ENCODE measurements around the gene TECTA.
"Not testable (repeated sequence)": the region's sequence is repeated elsewhere in the genome, so short reads cannot be mapped to it uniquely, and the experiment has no call there.

TECTA gene

DNA sequence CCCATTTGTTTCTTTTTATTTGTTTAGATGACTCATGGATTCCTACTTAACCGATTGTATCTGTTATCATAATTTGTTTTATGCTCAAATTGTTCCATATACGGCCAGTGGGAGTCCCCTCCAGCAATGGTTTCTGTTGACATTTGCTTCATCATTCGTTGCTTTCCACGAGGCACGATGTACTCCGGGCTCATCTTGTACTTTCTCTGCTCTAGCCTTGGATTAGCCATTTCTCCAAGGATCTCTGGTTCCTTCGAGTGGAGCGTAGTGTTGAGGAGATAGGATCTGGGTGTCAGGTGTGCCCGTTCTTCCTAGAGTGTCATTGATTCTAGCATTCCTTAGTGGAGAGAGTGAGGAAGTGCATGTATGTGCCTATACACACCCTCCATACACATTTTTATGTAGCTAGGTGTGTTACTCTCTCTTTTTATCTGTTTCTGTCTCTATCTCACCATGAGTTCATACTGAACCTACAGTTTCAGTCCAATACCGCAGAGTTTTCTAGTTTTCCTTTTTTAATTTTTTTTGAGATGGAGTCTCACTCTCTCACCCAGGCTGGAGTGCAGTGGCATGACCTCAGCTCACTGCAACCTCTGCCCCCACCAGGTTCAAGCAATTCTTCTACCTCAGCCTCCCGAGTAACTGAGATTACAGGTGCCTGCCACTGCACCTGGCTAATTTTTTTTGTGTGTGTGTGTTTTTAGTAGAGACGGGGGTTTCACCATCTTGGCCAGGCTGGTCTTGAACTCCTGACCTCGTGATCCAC is 31.4 kb downstream of the TECTA start:
- no peak for DNase-seq

DNA sequence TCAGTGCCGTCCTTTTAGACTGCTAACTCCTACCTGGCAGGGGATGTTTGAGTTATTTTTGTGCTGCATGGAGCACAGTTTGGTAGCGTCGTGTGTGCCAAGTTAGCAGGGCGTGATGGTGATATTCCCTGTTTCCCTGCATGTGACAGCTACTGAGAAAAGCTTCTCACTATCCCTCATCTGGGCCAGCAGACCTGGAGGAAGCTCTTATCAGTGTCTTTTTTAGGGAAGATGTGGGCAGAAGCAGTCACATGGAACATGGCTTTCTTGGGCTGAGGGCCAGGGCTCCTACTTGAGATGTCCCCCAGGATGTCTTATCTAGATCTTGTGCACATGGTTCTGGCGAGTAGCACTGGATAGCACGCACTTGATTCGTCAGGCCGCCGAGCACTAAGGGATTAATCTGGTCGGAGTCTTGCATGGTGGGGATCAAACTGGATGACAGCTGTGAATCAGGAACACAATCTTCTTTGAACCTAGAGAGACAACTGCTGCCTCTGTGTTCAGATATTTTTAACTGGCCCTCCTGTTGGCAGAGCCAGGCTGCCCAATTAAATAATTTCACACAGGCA is 33.8 kb downstream of the TECTA start:
- DNase-seq, result no peak

DNA sequence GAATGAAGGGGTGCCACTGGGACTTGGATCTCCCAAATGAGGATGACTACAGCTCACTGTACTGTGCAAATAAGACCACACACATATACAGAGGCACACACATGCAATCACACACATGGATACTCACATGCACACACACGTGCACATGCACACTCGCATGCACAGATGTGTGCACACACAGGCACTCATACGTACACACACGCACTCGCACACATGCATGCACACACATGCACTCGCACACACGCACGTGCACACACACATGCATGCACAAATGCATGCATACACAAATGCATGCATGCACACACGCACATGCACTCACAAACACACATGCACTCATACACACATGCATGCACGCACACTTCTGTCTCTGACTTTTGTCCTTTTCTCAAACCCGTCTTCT is 36.0 kb downstream of the TECTA start:
- no peak for DNase-seq

DNA sequence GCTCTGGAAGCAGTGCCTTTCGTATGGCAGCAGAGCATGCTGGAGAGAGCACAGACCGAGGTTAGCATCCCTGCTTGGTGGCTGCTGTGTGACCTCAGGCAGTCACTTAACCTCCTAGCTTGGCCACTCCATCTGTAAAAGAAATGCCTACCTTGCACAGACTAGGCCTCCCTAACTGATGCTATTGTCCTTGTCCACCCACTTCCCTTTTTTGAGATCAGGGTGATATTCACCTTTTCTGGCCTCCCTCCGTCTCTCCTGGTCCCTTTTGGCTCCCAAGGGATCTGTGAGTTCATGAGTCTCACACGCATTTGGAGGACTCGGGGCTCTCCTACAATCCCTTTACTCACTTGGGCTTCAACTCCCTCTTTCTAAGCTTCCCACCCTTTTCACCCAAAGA is 37.2 kb downstream of the TECTA start:
- DNase-seq, result no peak

DNA sequence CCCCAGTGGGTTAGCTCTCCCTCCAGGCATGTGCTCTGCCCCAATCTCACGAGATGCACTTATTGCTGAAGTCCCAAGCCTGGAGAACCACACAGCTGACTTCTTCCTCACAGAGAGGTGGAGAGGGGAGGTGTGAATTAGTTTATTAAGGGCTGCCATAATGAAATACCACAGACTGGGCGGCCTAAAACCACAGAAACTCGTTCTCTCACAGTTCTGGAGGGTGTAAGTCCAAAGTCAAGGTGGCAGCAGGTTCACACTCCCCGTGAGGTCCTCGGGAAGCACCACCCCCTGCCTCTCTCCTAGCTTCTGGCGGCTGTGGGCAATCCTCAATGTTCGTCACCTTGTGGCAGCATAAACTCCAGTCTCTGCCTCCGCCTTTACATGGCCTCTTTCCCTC is 39.3 kb downstream of the TECTA start:
- no peak for DNase-seq

DNA sequence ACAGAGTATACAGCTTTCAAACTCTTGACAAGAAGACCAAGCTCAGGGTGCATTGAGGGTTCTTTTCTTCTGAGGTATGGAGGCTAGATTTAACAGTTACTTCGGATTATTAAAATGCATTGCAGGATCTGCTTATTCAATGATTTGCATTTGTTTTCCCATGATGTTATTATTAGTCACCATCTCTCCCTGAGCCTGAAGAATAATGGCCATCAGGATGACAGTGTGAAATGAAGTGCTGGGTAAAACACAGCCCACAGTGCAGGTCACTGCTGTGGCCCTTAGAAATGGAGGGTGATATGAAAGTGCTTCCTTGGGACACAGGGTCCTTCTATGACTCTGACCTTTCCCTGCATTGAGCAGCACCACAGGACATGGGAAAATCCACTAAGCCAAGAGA is 40.0 kb downstream of the TECTA start:
- DNase-seq, result no peak

DNA sequence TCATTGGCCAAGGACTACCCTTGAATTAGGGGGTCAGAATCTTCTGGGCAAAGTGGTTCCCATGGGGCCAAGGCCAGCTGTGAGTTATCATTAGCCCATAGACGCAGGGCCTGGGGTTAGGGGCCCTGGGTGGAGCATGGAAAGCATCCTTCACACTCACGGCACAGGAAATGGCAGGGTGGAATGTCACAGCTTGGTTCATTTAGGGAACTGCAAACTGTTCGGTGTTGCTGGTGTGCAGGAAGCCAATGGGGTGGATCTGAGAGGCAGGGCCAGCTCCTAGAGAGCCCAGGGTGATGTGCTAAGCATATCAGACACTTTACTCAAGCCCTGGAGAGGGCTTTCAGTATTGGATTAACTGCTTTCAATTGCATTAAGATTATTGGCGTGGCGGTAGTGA is 42.9 kb downstream of the TECTA start:
- DNase-seq, result no peak

DNA sequence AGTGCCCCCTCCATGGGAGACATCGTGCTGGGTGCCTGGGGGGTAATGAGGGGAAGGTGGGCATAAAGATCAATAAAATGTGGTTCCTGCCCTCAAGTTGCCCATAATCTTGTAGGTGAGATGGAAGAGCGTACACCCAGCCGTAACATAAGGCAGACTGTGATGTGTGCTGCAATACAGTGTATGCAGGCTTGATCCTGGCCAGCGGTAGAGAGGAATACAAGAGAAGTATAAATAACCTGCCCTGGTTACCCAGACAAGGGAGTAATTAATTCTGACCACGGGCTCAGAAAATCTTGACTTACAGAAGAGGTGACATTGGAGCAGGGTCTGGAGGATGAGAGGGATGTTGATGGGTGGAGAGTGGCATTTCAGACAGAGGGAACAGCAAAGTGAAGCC is 43.7 kb downstream of the TECTA start:
- DNase-seq, result no peak

DNA sequence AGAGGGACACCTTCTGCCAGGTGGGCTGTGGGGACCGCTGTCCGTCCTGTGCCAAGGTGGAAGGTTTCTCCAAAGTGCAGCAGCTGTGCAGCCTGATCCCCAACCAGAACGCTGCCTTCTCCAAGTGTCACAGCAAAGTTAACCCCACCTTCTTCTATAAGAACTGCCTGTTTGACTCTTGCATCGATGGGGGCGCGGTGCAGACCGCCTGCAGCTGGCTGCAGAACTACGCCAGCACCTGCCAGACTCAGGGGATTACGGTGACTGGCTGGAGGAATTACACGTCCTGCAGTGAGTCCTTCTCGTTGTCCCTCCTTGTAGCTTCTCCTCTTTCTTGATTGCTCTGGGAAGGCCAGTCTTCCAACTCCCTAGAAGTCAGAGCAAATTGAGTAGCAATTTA is 44.8 kb downstream of the TECTA start:
- DNase-seq, result no peak

DNA sequence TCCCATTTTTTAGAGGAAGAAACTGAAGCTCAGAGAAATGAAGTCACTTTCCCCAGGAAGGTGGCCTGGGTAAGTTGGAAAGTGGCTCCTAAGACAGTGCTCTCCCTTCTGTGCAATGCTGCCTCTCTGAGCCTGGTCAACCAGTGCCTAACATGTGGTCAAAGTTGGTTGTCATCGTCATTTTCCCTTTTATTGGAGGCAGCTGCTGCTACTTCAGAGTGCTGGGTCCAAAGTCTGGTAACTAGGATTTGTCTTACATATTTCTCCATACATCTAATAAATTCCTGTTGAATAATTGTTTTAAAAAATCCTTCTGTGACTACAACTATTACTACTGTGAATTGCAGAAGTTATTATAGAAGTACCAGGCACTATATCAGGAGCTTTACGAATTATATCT is 48.1 kb downstream of the TECTA start:
- no peak for DNase-seq

DNA sequence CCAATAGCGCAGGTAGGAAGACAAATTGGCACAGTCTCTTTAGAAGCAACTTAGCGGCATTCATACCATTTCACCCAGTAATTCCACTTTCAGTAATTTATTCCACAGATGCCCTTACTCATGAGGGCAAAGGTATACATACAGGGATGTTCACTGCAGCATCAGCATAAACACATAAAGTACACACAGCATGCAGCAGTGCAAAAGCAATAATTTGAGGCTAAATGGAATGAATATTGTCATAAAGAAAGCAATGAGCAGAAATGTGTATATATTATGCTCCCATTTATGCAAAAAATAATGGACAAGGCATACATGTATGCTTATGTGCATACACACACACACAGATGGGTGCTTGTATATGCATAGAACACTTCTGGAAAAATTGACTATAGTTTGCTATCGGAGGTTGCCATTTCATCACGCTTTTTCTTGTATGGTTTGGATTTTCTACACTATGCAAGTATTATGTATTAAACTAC is 50.2 kb downstream of the TECTA start:
- DNase-seq, result no peak

DNA sequence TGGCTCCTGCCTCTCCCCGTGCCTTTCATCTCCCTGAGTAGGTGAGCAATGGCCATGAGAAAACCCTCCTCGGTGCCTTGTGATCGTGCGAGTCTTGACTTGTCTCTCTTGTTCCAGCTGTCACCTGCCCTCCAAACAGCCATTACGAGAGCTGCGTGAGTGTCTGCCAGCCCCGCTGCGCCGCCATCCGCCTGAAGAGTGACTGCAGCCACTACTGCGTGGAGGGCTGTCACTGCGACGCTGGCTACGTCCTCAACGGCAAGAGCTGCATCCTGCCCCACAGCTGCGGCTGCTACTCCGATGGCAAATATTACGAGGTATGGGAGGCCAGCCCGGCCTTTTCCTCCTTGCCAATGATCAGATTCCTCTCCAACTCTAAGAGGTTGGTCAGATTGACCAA is 51.7 kb downstream of the TECTA start:
- no peak for DNase-seq

DNA sequence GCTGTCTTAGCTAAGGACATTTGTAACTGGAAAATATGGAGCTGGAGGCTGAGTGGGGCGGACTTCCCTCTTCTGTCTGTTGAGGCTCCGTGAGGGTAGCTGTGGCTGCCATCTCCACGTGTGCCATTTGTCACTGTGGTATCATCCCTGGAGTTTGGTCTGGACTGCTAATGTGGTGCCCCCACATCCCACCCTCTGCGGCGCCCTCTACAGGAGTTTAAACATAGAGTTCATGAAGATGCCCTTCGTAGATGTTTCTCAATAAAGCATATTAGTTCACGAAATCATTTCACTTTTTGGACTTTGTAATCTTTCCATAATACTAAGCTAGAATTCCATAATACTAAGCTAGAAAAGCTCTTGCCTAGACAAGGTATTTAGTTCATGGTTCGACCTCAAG is 52.4 kb downstream of the TECTA start:
- no peak for DNase-seq

DNA sequence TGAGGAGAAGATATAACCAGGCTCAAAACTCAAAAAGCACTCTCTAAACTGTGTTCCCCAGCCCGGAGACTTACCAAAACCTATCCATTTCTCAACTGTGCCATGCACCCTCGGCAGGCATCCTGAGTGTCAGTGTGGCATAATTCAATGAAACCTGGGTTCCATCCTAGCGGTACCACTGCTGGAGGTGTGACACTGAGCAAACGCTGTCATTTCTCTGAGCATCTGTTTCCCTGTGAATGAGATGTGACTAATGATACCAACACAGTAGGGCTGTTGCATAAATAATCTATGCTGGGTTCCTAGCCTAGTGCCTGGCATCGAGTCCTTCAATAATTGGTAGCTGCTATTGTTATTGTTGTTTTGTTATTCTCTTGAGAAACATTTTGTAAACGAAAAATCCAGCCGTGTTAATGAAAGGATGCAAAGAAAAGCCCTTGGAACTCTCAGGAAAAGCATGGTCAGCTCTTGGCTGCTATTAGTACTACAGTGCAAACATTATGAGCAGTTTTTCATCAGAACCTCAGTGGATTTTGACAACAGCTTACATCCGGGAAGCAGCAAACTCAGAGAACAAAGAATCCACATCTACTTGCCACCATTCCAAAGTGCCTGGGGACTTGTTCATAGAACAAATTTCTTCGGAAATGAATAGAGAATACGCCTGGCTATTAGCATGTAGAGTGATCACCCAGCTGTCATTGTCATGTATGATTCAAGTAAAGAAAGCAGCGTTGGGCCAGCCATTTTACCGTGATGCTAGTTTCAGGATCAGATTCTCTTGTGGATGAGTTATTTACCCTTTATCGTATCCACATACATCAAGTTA is 53.7 kb downstream of the TECTA start:
- DNase-seq, result no peak

DNA sequence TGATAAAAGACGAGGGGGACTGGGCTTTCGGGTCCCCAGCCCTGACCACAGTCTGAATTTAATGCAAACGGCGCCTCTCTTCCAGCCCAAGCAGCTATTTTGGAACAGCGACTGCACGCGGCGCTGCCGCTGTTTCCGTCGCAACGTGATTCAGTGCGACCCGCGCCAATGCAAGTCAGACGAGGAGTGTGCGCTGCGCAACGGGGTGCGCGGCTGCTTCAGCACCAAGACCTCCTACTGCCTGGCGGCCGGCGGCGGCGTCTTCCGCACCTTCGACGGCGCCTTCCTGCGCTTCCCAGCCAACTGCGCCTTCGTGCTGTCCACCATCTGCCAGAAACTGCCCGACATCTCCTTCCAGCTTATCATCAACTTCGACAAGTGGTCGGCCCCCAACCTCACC is 56.7 kb downstream of the TECTA start:
- no peak for DNase-seq

DNA sequence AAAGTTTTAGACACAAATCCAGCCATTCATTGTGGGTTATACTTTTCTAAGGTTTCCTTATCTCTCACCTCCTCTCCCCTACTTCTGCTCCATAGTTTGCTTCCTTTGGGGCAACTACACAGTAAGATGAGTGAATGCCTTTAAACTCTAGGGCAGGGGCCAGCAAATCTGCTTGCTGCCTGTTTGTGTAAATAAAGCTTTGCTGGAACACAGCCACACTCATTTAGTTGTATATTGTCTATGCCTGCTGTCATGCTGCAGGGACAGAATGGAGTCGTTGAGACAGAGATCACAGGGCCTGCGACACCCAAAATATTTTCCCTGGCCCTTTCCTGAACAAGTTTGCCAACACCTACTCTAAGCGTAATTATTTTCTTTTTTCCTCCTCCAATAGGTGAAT is 58.7 kb downstream of the TECTA start:
- DNase-seq, result no peak

DNA sequence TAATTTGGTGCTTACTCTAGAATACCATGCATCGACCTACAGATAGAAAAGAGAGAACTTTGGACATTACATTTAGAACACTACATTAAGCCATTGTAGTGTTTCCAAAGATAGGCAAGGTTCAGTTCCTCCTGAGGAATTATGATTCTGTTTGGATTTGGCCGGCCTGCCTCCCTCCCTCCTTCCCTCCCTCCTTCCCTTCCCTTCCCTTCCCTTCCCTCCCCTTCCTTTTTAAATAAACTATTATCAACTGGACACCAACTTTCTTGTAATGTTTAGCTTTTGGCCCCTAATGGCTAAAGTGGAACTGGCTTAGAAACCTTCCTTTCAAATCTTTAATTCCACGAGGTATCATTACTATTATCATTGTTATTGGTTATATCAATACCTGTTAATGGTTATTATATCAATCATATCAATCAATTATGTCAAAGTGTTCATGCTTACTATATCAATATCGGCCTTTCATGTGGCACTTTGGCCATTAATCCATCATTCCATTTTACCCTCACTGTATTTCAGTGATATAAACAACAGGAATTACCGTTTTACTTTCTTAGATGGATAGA is 60.4 kb downstream of the TECTA start:
- no peak for DNase-seq

DNA sequence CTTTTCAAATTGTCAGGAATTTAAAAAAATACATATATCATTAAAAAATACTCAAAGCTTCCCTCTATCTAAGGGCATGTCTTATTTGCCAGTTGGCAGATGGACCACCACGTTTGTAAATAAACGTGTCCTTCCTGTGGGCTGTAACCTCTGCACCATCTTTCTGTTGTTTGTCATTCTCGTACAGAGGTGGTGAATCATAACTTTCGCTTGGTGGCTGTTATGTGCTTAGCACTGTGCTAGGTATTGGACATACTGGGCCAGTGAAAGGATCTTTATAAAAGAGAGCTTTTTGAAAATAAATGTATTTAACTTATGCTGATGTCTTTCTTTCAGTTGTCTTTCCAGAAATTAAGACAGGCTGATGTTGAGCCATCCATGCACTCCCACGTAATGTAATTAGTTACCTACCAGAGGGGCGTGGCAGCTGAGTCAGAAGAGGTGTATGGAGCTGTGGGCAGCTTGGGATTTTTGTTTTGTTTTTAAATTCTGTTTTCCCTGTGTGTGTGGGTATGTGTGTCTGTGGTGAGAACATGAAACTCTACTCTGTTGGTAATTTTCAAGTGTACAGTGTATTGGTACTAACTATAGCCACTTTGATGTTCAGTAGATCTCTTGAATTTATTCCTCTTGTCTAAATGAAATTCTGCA is 62.7 kb downstream of the TECTA start:
- DNase-seq, result no peak

DNA sequence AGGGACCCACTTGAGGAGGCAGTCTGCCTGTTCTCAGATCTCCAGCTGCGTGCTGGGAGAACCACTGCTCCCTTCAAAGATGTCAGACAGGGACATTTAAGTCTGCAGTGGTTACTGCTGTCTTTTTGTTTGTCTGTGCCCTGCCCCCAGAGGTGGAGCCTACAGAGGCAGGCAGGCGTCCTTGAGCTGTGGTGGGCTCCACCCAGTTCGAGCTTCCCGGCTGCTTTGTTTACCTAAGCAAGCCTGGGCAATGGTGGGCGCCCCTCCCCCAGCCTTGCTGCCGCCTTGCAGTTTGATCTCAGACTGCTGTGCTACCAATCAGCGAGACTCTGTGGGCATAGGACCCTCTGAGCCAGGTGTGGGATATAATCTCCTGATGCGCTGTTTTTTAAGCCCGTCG is 76.6 kb downstream of the TECTA start:
- not testable (repeated sequence) for DNase-seq

DNA sequence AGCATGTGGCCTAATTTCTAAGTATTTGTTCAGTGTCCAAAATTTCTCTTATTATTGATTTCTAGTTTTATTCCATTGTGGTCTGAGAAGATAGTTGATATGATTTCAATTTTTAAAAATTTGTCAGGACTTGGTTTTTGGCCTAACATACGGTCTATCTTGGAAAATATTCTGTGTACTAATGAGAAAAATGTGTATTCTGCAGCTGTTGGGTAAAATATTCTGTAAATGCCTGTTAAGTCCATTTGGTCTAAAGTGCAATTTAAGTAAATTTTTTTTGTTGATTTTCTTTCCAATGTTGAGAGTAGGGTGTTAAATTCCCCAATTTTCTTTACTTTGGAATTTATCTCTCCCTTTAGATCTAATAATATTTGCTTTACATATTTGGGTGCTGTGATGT is 78.3 kb downstream of the TECTA start:
- DNase-seq, result no peak

DNA sequence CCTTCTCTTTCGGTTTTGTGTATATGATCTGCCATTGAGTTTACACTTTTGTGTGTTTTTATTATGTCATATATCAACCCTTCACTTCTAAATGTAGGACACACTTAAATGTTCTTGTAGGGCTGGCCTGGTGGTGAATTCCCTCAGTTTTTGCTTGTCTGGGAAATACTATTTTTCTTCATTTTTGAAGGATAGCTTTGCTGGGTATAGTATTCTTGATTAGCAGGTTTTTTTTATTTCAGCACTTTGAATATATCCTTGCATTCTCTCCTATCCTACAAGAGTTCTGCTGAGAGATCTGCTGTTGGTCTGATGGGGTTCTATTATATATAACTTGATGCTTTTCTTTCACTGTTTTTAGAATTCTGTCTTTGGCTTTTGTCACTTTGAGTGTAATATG is 79.1 kb downstream of the TECTA start:
- DNase-seq, result no peak

DNA sequence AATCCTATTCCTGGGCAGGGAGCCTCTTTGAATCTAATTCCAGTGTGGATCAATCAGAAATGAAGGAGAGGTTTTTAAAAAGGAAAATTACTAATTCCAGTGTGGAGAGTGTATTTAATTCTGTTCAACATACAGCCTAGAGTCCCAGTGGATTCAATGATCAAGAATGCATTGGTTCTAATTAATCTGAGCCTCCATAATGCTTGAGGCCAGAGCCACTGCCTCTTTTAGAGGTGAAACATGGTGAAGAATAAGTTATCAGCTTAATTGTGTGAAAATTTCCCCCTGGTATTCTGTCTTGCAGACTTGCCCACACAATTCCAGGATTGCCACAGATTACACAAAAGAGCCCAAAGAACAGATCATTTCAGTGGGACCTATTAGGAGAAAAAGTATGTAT is 87.7 kb downstream of the TECTA start:
- DNase-seq, result no peak

DNA sequence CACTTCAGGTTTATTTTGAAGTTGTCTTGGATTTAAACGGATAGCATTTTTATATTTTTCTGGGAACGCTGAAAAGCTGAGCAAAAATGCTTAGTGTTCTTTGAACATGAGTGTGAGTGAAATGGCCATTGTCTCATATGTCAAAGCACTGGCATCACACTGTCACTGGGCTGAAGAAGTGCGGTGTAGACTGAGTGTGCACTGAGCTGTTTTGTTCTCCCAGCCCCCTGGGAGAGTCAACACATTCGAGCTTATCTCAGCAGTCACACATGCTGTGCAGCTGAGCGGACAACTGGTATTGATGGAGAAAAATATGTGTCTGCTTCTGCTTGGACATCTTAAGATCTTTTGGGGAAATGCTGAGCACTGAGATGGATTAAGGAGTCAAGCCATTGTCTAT is 90.8 kb downstream of the TECTA start:
- no peak for DNase-seq
